Panc1 (cell line): Measurements from ENCODE around the gene CCDC57. TPM values are rescaled to one million over a fixed set of nuclear protein-coding genes. Genes with fewer than 3 reads are reported as not detected.

Experiments used
- ATAC-seq: fragments of 200-7000 bp; cut with Tn5 transposase; 2 replicates; pipeline ENCODE4 v1.9.1; 2020; ENCODE audit warnings: mild to moderate bottlenecking, moderate library complexity
- BruUV-seq: library from RNA; stranded (reverse); fragments of 400-500 nt; replicated peaks from 2 replicates; lab custom pipeline; 2021; lab: Mats Ljungman, UMichigan
- CTCF ChIA-PET: fragments of 300-600 bp; sonication (Branson Sonifier 250); formaldehyde crosslinking; loops from one replicate; lab custom pipeline; 2022; ENCODE audit warnings: antibody characterized with exemption; lab: Charles Lee
- POLR2A ChIA-PET: fragments of 300-600 bp; sonication (Branson Sonifier 250); formaldehyde crosslinking; loops from one replicate; lab custom pipeline; 2022; ENCODE audit warnings: antibody characterized with exemption; lab: Charles Lee
- DNase-seq: peaks from one replicate; pipeline ENCODE4 v3.0.0-alpha.2; 2010; ENCODE audit warnings: low read depth, low spot score
- H3K27ac ChIP-seq: 2 replicates; pipeline ENCODE4 v1.5.1; 2011; ENCODE audit warnings: mild to moderate bottlenecking, low read length, inconsistent platforms
- H3K27me3 ChIP-seq: fragments of 200-500 bp; sonication (Bioruptor generic); 2 replicates; pipeline ENCODE4 v1.6.0; 2014; ENCODE audit warnings: low read length, inconsistent platforms; ENCODE audit not compliant: control insufficient read depth, insufficient read depth
- H3K36me3 ChIP-seq: fragments of 200-500 bp; sonication (Bioruptor generic); 2 replicates; pipeline ENCODE4 v1.5.1; 2014; ENCODE audit warnings: inconsistent platforms, mild to moderate bottlenecking, low read length, moderate library complexity; ENCODE audit not compliant: control insufficient read depth, insufficient read depth
- H3K4me1 ChIP-seq: 2 replicates; pipeline ENCODE4 v1.5.1; 2011; ENCODE audit warnings: inconsistent platforms, mild to moderate bottlenecking, low read length, moderate library complexity; ENCODE audit not compliant: control insufficient read depth, insufficient read depth
- H3K4me3 ChIP-seq, 2 experiments: 2 replicates each; pipeline ENCODE4 v1.5.1; 2011 to 2012; ENCODE audit warnings: low read depth in 2 of 2, low read length in 2 of 2, mild to moderate bottlenecking in 2 of 2, inconsistent platforms in 1 of 2, moderate library complexity in 1 of 2
- H3K9me3 ChIP-seq: fragments of 200-500 bp; sonication (Bioruptor generic); 2 replicates; pipeline ENCODE4 v1.5.1; 2014; ENCODE audit warnings: low read depth, mild to moderate bottlenecking, inconsistent platforms, low read length, moderate library complexity; ENCODE audit not compliant: control insufficient read depth, insufficient read depth
- CTCF ChIP-seq: fragments of 450-650 bp; IDR thresholded peaks from 2 replicates; pipeline ENCODE4 v1.5.1; 2017; ENCODE audit warnings: mild to moderate bottlenecking
- POLR2AphosphoS5 ChIP-seq: IDR thresholded peaks from 2 replicates; pipeline ENCODE4 v1.6.1; 2012; ENCODE audit warnings: mild to moderate bottlenecking, low read depth, low read length, moderate library complexity
- REST ChIP-seq, 2 experiments: IDR thresholded peaks; 2 replicates each; pipeline ENCODE4 v1.6.1; 2011 to 2012; ENCODE audit warnings: low read depth in 2 of 2, control low read depth in 1 of 2, low read length in 1 of 2, mild to moderate bottlenecking in 1 of 2, moderate library complexity in 1 of 2; ENCODE audit not compliant: insufficient read depth in 1 of 2
- SIN3A ChIP-seq: IDR thresholded peaks from 2 replicates; pipeline ENCODE4 v1.6.1; 2012; ENCODE audit warnings: low read depth, mild to moderate bottlenecking, low read length, moderate library complexity, borderline replicate concordance; ENCODE audit not compliant: insufficient read depth
- TCF7L2 ChIP-seq: IDR thresholded peaks from 2 replicates; pipeline ENCODE4 v1.6.1; 2011; ENCODE audit warnings: mild to moderate bottlenecking, low read depth, low read length, inconsistent platforms
- in situ Hi-C: cut with HindIII; loops from 2 replicates; pipeline ENCODE4 v1.10.0; 2016; ENCODE audit warnings: low sequenced_read_pairs, low pct_unique_long_range_greater_than_20kb
- intact Hi-C: fragments of 100-400 bp; cut with micrococcal nuclease; formaldehyde crosslinking; loops from one replicate; pipeline ENCODE4 v1.10.0; 2022; ENCODE audit not compliant: unreplicated experiment
- total RNA-seq: library from RNA; stranded (reverse); gene quantifications from one replicate; pipeline ENCODE4 v1.2.1, GENCODE V29; 2021; ENCODE audit not compliant: unreplicated experiment

The CCDC57 gene
- total RNA-seq, 1 experiment from 2014 or later = 63.6 TPM

GRCh38 chr17:82199496-82199895, 13.1 kb downstream of the CCDC57 start:
- Histone ChIP-seq H3K9me3 (no peaks in the 10 kb centered on the region), H3K27ac (no peak overlapping the region), H3K36me3 (no peaks in the 10 kb centered on the region), H3K4me1 (peaks cover 15% of the 10 kb centered on the region), H3K4me3 (no peak overlapping the region), H3K27me3 (no peaks in the 10 kb centered on the region)
- POLR2A ChIA-PET = interaction anchor here (0.6 to 0.7 kb wide), 2 partner anchors 28 to 81 kb away, joined by 5 to 7 read pairs; no protein-coding TSS in a partner anchor
- intact Hi-C loops (no loop called here), in situ Hi-C loops (no loop called here)
- ATAC-seq = 0 out of 2 replicates have a peak, but pooled peaks have one; percentile 3
- CTCF ChIA-PET = interaction anchor here (0.6 kb wide), 1 partner anchor 1054 kb away, joined by 4 read pairs; no protein-coding TSS in a partner anchor
- DNase-seq = no peak
- no TSS peak for BruUV-seq
- TF ChIP-seq SIN3A = no peak
- no peak for TF ChIP-seq POLR2AphosphoS5
- no peak for TF ChIP-seq REST (IDR thresholded peaks at IDR 0.05; ENCODE audit: insufficient read depth in 1 of 2, low read depth in 2 of 2, low read length in 1 of 2)
- no peak for TF ChIP-seq TCF7L2
- TF ChIP-seq CTCF = no peak

GRCh38 chr17:82198092-82198491, 14.6 kb downstream of the CCDC57 start:
- ChIA-PET POLR2A (interaction anchor here (0.8 kb wide), 1 partner anchor 9 kb away, joined by 3 read pairs; no protein-coding TSS in a partner anchor), CTCF (no interaction called here)
- H3K4me1 ChIP-seq = peaks cover 1% of the 10 kb centered on the region; the same call in 1 of the 2 replicates
- DNase-seq = no peak
- BruUV-seq = no TSS peak
- intact Hi-C loops = no loop called here
- no peaks in the 10 kb centered on the region for H3K36me3 ChIP-seq
- H3K27me3 ChIP-seq = no peaks in the 10 kb centered on the region
- H3K9me3 ChIP-seq = no peaks in the 10 kb centered on the region
- no peak for ATAC-seq
- in situ Hi-C loops = no loop called here
- no peak for TF ChIP-seq REST (IDR thresholded peaks at IDR 0.05; ENCODE audit: insufficient read depth in 1 of 2, low read depth in 2 of 2, low read length in 1 of 2)
- no peak for TF ChIP-seq CTCF
- no peak for TF ChIP-seq TCF7L2
- TF ChIP-seq POLR2AphosphoS5 = no peak
- TF ChIP-seq SIN3A = no peak
- H3K4me3 ChIP-seq = no peak overlapping the region
- H3K27ac ChIP-seq = no peak overlapping the region
